ENCODE measurements around the gene MSH4. TPM values are rescaled to one million over a fixed set of nuclear protein-coding genes. Genes with fewer than 3 reads are reported as not detected.
A peak's percentile ranks its signal among the peaks of the same experiment; 100 is the strongest.
"Not testable (repeated sequence)": the region's sequence is repeated elsewhere in the genome, so short reads cannot be mapped to it uniquely, and the experiment has no call there.

The MSH4 gene
- total RNA-seq (under 1 TPM in 7 of 9 donors, not detected in 2; 0.19 to 0.62 (median 0.26) TPM), polyA plus RNA-seq (under 1 TPM; 0.06 to 0.27 TPM)
- long read RNA-seq, donor 1, result 0 reads
- long read RNA-seq, donor 2, result 0 reads
- long read RNA-seq, donor 3, result 0 reads

GRCh38 chr1:75796376-75797272 lies at the start of gene MSH4:
TSS of gene MSH4 (plus strand) at chr1:75796882. CDS start at chr1:75796986, 104 bp downstream.
- WGBS, 4 donors, result 83 to 89% (median 88%) methylated on average over 34 of the region's 34 CpGs
- peaks cover 0 to 80% (median 71%) of the 10 kb centered on the region in 9 donors for H3K36me3 ChIP-seq
- no peaks in the 10 kb centered on the region for H3K9me3 ChIP-seq
- no peak within 1 kb of the TSS for H3K4me3 ChIP-seq
- peak in 3 of 4 donors; percentile 21 to 49 (median 27) for ATAC-seq
- no peak within 1 kb of the TSS for H3K27ac ChIP-seq
- intact Hi-C loops (cut with DNase I), result loop anchor here in 1 of 10 donors (10.0 kb wide), 1 partner anchor 52 kb away; no protein-coding TSS in a partner anchor
- TF ChIP-seq, protein P1, sequence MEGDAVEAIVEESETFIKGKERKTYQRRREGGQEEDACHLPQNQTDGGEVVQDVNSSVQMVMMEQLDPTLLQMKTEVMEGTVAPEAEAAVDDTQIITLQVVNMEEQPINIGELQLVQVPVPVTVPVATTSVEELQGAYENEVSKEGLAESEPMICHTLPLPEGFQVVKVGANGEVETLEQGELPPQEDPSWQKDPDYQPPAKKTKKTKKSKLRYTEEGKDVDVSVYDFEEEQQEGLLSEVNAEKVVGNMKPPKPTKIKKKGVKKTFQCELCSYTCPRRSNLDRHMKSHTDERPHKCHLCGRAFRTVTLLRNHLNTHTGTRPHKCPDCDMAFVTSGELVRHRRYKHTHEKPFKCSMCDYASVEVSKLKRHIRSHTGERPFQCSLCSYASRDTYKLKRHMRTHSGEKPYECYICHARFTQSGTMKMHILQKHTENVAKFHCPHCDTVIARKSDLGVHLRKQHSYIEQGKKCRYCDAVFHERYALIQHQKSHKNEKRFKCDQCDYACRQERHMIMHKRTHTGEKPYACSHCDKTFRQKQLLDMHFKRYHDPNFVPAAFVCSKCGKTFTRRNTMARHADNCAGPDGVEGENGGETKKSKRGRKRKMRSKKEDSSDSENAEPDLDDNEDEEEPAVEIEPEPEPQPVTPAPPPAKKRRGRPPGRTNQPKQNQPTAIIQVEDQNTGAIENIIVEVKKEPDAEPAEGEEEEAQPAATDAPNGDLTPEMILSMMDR (IDR thresholded peaks at IDR 0.05), result no peak
- no peak for TF ChIP-seq POLR2A (IDR thresholded peaks at IDR 0.05)
- H3K27me3 ChIP-seq, result no peaks in the 10 kb centered on the region
- H3K4me1 ChIP-seq, result peaks cover 0 to 7% (median 0%) of the 10 kb centered on the region in 12 donors
- peak in 1 of 5 donors; percentile 32 for DNase-seq

- H3K4me3 ChIP-seq; H3K9me3 ChIP-seq; DNase-seq; ATAC-seq; intact Hi-C loops (cut with DNase I); H3K27me3 ChIP-seq; H3K4me1 ChIP-seq; H3K27ac ChIP-seq: not testable (repeated sequence)
- H3K36me3 ChIP-seq, result peaks cover 0 to 60% (median 48%) of the 10 kb centered on the region in 9 donors
Observed at GRCh38 chr1:75757210-75757609, 39.5 kb upstream of the MSH4 start.

DNA sequence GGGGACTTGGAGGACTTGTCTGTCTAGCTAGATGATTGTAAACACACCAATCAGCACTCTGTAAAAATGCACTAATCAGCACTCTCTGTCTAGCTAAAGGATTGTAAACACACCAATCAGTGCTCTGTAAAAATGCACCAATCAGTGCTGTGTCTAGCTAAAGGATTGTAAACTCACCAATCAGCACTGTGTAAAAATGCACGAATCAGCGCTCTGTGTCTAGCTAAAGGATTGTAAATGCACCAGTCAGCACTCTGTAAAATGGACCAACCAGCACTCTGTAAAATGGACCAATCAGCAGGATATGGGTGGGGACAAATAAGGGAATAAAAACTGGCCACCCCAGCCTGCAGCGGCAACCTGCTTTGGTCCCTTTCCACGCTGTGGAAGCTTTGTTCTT lies 38.1 kb upstream of the MSH4 start:
- H3K27ac ChIP-seq; intact Hi-C loops (cut with DNase I); ATAC-seq; DNase-seq; H3K4me3 ChIP-seq; H3K27me3 ChIP-seq; H3K9me3 ChIP-seq; H3K4me1 ChIP-seq: not testable (repeated sequence)
- peaks cover 0 to 58% (median 35%) of the 10 kb centered on the region in 9 donors for H3K36me3 ChIP-seq
- WGBS, 4 donors, result 79 to 99% (median 97%) methylated on average over 4 of the region's 4 CpGs

- TF ChIP-seq, protein P1 (IDR thresholded peaks at IDR 0.05), result no peak
- no peak for TF ChIP-seq POLR2A (IDR thresholded peaks at IDR 0.05)
- Histone ChIP-seq H3K36me3 (peaks cover 0 to 38% (median 8%) of the 10 kb centered on the region in 9 donors), H3K4me3 (no peak overlapping the region), H3K4me1 (no peaks in the 10 kb centered on the region), H3K9me3 (no peaks in the 10 kb centered on the region), H3K27me3 (no peaks in the 10 kb centered on the region), H3K27ac (no peak overlapping the region)
- DNase-seq (no peak), ATAC-seq (no peak)
- WGBS, 4 donors, result 79 to 93% (median 89%) methylated on average over 1 of the region's 1 CpG
- intact Hi-C loops (cut with DNase I), result no loop called here
Observed at GRCh38 chr1:75764057-75764655, 32.5 kb upstream of the MSH4 start.

Measured in heart left ventricle (tissue), 16 donors.